Measurements from ENCODE around the gene ADCY1. TPM values are rescaled to one million over a fixed set of nuclear protein-coding genes. Genes with fewer than 3 reads are reported as not detected.

The ADCY1 gene
- polyA plus RNA-seq, 3 donors, result 3.0 to 3.8 (median 3.6) TPM

DNA sequence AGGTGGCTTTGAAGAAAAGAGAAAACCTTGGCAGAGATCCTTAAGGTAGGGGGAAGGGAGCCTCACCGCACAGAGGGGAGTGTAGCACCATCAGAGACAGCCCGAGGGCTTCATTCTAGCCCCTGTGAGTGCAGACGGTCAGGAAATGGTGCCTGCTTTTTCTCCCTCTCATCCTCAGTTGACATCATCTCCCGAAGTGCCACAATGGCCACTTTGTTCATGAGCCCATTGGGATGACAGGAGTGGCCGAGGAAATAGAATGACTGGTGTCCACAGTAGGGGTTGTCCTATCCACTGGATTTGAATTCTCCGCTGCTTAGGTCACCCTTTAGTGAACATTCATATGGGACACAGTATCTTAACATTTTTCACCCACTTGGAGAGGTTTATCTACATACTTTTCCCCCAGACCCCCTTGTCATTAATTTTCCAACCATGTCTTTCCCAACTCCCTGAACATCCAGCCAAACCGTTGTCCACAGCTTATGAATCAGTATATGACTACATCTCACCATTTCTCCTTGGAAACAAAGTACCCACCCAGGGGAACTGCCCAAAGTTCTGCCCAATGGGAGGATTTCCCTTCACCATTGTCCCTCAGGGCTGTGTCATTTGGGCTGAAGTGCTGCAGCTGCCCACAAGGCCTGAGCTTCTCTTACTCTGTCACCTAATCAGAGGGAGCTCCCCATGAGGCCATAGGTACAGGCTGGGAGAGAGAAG lies 108.8 kb downstream of the ADCY1 start:
- DNase-seq (ENCODE audit: extremely low read depth in 1 of 11, low read depth in 9 of 11, low spot score in 4 of 11), result no peak

DNA sequence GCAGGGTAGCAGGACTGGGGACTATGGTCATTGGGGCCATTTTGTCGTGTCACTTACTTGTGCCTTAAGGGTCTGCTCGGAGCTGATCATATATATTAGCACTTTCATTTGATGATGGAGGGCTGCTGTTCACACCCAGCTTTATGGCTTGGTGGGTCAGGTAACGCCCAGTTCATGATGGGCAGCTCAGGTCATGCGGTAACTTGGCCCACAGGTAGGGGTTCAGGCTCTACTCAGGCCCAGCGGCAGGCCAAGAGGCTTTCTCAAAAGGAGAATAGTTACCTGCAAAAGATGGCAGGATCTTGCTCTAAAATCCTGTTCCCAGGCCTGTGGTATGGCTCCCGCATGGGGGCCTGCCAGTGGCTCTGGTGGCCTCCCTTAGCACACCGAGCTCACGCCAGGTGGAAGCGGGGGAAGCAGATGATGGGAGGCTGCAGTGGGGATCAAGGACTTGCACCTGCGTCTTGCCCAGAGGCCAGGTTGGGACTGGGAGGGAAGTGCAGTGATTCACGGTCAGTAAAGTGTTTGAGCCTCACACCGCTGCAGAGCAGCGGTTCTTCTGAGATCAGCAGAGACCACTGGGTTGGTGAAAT lies 109.5 kb downstream of the ADCY1 start:
- DNase-seq (ENCODE audit: extremely low read depth in 1 of 11, low read depth in 9 of 11, low spot score in 4 of 11), result no peak

DNA sequence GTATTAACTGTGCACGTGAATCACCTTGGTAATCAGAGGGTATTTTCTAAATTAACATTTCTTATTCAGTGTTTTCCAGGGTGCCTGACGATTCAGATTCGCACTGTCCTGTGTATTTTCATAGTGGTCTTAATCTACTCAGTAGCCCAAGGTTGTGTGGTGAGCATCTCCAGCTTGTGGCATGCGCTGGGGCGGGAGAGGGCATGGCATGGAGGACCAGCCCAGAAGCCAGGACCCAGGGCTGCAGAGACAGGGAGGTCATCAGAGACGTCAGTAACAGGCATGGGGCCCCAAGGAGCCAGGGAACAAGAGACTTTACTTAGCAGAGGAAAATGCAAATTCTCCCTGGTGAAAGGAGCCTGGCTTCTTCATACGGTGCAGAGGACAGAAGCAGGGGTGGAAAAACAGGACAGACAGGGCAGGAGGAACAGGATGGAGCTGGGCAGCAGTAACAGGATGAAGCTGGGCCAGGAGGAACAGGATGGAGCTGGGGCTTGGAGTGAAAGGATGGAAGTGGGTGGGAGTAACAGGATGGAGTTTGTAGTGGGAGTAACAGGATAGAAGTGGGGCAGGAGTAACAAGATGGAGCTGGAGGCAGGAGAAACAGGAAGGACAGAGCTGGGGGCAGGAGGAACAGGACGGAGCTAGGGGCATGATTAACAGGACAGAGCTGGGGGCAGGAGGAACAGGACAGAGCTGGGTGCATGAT lies 110.9 kb downstream of the ADCY1 start:
- DNase-seq (ENCODE audit: extremely low read depth in 1 of 11, low read depth in 9 of 11, low spot score in 4 of 11), result no peak

DNA sequence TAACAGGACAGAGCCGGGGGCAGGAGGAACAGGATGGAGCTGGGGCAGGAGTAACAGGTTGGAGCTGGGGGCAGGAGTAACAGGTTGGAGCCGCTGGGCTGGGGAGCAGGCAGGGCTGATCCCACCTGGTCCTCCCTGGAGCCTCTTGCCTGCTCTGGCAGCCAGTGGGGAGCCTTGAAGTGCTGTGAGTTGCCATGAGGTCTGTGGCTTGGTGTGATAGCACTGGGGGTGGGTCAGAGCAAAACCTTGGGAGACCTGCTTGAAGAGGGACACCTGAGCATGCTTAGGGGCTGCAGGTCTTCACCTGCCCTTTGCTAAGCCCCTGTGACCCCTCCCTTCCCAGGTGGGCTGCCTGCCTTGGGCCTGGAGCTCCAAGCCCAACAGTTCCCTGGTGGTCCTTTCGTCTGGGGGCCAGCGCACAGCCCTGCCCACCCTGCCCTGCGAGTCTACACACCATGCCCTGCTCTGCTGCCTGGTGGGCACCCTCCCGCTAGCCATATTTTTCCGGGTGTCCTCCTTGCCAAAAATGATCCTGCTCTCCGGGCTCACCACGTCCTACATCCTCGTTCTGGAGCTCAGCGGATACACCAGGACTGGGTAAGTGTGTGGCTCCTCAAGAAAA lies 111.6 kb downstream of the ADCY1 start:
- DNase-seq (ENCODE audit: extremely low read depth in 1 of 11, low read depth in 9 of 11, low spot score in 4 of 11), result no peak

DNA sequence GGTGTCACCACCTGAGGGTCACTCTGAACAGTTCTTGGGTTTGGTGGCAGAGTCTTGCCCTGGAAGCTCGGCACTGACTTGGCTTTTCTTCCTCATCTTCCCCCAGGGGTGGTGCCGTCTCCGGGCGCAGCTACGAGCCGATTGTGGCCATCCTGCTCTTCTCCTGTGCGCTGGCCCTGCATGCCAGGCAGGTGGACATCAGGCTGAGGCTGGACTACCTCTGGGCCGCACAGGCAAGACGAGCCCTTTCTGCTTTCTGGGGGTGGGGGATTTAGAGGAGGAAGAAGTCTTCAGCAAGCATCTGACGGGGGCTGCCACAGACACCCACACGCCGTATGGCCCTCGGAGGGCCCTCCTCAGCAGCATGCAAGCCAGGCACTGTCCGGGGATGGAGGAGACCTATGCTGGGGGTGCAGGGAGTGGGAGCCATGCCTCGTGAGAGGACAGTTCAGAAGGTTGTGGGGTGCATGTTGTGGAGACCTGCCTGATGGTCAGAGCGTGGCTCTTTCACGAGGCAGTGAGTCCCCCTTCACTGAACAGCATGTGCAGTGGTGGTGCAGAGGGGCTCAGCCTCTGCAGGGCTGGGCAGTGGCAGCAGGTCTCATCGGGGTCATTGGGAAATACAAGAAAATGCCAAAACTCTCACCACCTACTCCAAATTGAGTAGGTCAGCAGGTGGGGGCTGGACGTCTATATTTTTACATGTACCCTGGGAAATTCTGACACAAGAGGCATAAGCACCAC lies 112.4 kb downstream of the ADCY1 start:
- DNase-seq (ENCODE audit: extremely low read depth in 1 of 11, low read depth in 9 of 11, low spot score in 4 of 11), result no peak

DNA sequence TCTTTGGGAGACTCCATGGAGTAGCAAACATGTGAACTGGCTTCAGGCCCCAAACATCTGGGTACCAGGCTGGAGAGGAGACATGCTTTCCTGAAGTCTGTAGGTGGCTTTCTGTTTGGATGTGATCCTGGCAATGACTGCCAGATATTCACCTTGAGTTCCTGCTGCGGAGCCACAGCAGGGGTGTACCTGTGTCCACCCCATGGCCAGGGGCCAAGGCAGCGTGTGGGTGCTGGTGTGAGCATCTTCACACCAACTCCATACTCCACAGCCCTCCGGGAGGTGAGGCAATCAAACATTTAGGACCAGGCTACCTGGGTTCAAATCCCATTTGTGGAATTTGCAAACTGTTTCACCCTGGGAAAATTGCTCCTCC lies 113.0 kb downstream of the ADCY1 start:
- DNase-seq (ENCODE audit: extremely low read depth in 1 of 11, low read depth in 9 of 11, low spot score in 4 of 11), result no peak

DNA sequence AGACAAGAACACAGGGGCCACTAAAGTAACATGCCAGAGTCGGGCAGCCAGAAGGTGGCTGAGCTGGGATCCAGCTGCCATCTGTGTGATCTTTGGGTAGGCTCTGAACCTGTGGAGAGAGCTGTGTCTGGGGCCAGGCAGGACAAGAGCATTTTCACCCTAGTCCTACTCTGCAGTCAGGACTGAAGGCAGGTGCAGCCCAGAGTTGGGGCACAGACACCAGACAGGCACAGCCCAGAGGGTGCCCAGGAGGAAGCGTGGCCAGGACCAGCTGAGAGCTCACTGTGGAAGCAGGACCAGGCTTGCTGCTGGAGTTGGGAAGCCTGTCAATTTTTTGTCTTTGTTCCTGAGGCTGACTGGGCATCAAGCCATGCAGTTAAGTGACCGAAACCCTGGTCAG lies 113.6 kb downstream of the ADCY1 start:
- DNase-seq (ENCODE audit: extremely low read depth in 1 of 11, low read depth in 9 of 11, low spot score in 4 of 11), result no peak

DNA sequence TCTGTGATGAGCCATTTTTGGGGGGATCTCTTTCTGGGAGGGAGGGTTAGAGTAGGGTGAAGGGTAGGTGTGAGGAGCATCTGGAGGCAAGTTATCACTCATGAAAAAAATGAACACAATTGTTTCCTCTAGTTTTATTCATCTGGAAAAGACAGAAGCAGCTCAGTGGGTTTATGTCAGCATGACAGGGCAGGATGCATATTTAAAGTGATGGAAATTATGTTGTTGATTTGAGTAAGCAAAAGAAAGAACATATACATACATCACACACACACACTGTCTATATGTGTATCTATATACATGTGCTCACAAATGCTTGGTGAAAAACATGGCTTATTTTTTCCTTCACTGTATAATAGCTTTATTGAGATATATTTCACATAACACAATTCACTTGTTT lies 114.2 kb downstream of the ADCY1 start:
- DNase-seq (ENCODE audit: extremely low read depth in 1 of 11, low read depth in 9 of 11, low spot score in 4 of 11), result no peak

DNA sequence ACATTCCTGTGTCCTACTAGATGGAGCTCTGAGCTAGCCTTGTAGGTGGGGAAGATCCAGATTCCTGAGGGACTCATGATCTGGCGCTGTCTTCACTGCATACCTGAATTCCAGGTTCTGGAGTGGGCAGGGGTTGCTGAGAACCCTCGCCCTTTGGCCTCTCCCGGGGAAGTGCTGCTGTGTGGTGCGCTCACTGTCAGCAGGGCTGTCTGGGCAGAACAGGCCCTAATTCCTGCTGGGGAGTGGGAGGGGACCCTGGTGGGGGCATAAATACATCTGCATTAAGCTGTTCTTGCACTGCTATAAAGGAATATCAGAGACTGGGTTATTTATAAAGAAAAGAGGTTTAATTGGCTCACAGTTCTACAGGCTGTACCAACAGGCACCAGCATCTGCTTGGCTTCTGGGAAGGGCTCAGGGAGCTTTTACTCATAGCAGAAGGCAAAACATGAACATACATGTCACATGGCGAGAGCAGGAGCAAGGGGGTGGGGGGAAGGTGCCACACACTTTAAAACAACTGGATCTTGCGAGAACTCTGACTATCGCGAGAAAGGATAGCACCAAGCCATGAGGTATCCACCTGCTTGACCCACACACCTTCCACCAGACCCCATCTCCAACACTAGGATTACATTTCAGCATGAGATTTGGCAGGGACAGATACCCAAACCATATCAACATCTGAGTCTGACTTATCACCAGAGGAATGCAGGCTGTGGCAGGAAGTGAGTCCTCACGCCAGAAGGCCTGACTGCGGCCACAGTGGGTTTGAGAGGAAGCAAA lies 115.0 kb downstream of the ADCY1 start:
- no peak for DNase-seq (ENCODE audit: extremely low read depth in 1 of 11, low read depth in 9 of 11, low spot score in 4 of 11)

DNA sequence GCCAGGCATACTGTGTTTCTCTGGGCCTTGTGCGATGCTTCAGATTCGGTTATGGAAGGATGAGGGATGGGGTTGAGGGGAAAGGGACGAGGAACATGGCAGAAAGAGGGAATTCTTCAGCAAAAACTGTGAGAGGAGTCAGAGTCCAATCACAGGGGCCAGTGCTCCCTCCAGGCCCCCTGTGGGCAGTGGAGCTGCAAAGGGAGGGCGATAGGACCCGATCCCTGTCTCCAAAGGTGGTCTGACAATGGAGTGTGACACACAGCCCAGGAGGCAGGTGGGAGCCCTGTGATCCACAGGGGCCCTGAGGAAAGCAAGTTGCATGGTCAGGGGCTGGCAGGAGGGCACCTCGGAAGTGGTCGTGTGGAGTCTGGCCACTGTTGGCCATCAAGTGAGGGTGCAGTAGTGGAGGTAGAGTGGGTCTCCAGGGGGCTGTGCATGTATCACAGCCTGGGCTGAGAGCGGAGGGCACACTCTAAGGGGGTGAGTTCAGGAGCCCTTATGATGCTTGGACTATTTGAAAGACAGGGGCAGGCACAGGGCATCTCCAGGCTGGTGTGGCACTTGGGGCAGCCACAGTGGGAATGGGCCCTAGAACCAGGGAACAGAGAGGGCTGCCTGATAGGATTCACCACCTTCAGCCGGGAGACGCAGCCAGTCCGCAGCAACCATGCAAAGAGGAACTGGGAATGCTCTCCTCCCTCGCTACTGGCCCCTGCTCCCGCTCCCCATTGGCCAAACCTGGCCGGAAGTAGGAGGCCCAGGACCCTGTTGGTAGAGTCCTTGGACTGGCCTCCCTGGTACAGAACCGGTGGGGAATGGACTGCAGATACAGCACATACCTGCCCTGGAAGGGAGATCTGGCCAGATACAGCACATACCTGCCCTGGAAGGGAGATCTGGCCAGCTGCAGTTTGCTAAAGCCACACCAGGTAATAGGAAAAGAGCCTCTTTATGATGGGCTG lies 115.9 kb downstream of the ADCY1 start:
- DNase-seq (ENCODE audit: extremely low read depth in 1 of 11, low read depth in 9 of 11, low spot score in 4 of 11), result no peak

DNA sequence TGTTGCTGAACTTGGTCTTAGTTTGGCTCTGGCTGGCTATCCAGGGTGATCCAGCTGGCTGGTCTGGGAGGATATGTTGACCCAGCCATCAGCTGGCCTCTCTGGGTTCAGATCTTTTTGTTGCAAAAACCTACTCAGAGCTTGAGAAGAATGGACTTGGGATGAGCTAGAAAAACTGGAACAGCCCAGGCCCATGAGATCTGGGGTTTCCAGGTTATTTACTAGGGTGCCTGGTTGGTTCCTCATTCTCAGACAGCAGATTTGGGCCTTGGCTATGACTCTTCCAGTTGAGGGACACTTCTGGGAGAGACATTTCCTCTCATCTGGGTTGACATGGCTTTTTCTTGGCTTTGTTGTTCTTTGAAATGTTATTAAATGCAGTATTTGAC lies 116.6 kb downstream of the ADCY1 start:
- DNase-seq (ENCODE audit: extremely low read depth in 1 of 11, low read depth in 9 of 11, low spot score in 4 of 11), result no peak

DNA sequence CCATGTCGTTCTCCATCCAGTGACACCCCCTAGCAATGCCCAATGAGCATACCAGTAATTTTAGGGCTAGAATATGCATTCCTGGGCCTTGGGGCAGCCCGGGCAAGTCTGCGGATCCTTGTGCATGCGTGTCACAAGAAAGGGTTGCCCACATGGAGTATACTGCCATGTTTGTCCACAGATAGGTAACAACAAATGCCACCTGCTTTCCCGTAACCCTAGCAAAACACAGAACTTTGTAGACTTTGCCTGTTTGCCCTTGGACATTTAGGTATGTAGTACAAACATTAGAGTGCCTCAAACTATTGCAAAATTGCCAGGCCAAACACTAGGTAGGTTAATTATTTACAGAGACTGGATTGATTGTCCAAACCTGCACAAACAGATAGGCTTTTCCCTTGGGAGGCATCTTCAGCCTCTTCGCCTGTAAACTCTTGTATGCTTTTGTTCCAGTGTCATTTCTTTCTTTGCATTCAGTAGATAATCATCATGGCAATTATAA lies 117.0 kb downstream of the ADCY1 start:
- DNase-seq (ENCODE audit: extremely low read depth in 1 of 11, low read depth in 9 of 11, low spot score in 4 of 11), result no peak

DNA sequence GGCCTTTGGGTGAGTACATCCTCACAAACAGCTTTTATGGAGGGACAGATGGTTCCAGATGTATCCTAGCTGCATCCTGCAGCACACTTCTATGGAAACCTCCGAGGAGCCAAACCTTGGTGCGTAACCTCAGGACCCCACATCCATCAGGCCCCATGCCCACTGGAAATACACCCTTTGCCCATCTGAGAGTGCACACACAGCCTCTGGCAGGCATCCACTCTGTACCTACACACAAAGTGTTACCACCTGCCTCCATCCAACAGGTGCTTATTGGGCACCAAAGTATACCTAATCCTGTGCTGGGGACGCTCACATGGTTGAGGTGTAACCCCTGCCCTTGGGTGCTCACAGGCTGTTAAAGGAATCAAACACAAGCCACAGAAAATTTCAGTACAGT lies 117.9 kb downstream of the ADCY1 start:
- no peak for DNase-seq (ENCODE audit: extremely low read depth in 1 of 11, low read depth in 9 of 11, low spot score in 4 of 11)

DNA sequence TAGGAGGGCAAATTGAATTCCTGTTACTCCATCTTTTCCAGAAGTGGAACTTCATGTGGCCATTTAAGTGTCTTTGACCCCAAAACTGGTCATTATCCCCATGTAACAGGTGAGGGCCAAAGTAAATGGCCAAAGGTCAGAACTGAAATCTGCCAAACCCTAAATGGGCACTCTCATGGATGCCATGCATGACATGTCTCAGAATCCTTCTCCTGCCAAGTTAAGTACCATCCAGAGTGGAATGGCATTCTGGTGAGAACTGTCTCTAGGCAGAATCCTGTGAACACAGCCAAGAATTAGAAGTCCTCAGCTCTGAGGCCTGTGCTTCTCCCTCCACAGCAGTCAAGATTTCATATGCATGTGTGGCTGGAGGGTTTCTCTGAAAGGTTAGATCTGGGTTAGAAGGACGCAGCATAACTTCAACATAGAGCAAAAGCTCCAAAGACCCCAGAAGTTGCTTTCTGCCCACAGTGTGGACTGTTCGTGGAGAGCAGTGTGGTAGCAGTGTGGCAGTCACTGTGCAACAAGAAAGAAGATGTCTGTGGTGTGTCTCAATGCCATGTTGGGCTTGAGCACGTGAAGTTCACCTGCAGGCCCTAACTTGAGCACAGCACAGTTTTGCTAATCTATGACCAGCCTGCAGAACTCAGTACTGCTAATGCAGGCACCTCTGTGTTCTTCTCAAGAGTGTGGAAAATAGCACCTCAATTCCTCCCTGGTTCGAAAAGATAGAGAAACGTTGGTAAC lies 121.3 kb downstream of the ADCY1 start:
- no peak for DNase-seq (ENCODE audit: extremely low read depth in 1 of 11, low read depth in 9 of 11, low spot score in 4 of 11)

DNA sequence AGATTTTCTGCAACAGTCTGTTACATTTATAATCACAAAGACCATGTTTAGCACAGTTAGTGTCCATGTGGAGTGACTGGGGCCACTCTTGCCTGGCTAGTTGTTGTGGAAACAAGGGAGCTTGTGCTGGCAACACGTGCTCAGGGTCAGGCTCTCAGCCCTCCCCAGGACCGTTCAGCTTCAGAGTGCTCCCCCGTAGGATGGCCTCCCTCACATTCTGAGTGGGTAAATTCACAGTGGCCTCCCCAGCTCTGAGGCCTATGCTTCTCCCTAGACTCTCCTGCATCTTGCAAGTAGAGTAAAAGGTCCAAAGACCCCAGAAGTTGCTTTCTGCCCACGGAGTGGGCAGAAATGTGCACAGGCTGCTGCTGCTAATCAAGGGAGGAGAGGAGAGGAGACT lies 122.3 kb downstream of the ADCY1 start:
- DNase-seq (ENCODE audit: extremely low read depth in 1 of 11, low read depth in 9 of 11, low spot score in 4 of 11), result no peak

DNA sequence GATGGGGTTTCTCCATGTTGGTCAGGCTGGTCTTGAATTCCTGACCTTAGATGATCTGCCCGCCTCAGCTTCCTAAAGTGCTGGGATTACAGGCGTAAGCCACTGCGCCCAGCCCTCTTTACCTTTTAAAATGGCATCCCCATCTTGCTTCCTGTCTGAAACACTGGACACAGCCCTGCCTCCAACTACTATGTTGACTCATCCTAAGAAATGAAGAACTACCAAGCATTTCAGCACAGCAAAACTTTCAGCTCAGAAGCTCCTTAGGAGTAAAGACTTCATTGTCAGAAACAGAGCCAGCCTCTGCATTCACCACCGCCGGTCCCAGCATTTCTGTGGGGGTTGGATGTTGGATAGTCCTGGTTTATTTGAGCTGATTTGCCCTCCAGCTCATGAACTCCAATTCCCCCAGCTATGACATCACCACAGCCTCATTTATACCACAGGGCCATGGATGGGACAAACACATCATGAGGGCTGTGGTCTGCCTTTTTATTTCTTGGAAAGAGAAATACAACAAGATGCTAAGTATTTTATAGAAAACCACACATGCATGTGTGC lies 123.5 kb downstream of the ADCY1 start:
- no peak for DNase-seq (ENCODE audit: extremely low read depth in 1 of 11, low read depth in 9 of 11, low spot score in 4 of 11)

Measured in renal cortex interstitium (tissue), 11 donors.